NCI-H82 (cell line): ENCODE results near the gene LEMD1.
"Not testable (repeated sequence)": the region's sequence is repeated elsewhere in the genome, so short reads cannot be mapped to it uniquely, and the experiment has no call there.

Experiments used
- DNase-seq: peaks from one replicate; lab custom pipeline; 2025; lab: John Stamatoyannopoulos, UW

The LEMD1 gene

DNA sequence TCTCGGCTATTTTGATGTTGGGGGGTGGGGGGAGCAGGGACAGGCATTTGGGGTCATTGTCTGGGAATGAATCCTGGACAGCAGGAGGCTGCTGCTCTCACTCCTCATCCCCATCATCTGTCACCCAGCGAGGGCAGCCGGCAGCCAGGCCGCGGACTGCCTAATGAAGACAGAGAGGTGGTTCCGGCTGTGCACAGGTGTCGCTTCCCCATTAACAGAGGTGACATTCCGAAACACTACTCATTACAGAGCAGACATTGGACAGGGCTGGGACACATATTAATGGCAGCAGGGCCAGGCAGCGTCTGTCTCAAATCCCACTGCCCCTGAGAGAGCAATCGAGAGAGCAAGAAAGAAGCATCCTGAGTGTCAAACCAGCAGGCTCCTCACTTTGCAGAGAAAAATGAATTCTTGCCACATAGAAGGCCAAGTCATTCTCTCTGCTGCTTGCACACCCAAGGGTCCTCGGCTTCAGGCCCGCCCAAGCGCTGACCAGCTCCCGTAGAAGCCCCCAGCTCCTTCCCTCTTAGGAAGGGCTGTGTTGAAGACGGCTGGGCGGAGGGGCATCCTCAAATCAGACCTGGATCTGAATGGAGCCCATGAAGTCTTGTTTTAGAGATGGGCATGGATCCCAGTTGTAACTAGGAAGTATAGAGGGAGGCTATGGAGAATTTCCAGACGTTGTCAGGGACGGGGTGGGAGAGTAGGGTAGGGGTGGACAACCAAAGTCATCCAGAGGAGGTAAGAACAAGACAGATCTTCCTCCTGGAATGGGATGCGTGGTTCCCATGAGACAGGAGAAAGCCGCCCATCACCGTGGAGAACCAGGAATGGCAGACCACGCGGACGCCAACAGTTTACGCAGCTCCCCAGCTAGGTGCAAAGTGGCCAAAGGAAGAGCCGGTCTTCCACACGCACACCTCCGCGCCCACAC is 8.2 kb upstream of the LEMD1 start:
- DNase-seq: peak; percentile 39

DNA sequence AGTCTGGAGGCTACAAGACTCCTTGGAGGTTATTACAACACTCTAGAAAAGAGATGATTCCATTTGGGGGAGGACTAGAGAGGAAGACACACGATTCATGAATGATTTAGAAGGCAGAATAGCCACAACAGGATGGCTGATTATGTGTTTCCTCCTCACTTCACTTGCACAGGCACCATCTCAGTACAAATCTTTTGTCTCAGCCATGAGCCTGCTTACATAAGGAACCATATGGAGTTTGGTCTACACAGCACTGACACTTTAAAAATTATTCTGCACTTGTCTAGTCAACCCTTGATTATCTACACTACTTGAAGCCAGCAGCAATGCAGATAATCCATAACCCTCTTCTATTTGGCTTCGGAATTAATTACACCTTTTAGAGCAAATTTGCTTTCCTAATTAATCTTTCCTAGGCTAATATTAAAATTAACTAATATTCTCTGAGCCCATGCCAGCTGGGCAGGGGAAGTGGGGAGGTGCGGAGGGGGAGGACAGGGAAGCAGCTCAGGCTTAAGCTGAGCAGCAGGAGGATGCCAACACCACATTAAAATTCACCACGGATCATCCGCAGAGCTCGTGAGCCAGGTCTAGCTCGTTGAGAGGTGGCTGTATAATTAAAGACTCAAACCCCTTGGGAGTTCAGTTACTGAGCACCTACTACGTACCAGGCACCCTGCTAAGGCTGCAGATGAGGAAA is 3.2 kb upstream of the LEMD1 start:
- DNase-seq: peak; percentile 84

DNA sequence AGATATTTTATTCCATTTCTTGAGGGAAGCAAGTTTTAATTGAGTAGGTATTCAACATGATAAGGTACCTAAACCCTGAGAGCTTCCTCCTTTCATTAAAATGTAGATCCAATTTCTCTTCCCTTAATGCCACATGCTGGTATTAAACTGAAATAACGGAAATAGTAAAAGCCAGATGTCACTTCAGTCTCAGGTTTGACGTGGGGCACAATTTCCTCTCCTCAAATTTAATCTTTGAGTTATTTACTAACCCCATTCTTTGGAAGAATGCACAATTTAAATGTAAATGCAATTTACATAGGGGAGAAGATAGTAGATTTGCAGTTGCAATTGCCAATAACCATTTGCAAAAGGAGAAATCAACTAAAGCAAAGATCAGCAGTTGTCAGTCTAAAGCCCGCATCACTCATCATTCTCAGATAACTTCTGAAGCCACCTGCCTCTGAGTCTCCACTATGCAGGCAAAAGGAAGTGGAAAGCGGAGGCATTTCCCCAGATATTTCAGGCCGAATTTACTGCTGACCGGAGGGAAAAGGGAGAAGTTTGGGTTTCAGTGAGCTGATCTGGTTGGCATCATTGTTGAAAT is 2.1 kb upstream of the LEMD1 start:
- no peak for DNase-seq

DNA sequence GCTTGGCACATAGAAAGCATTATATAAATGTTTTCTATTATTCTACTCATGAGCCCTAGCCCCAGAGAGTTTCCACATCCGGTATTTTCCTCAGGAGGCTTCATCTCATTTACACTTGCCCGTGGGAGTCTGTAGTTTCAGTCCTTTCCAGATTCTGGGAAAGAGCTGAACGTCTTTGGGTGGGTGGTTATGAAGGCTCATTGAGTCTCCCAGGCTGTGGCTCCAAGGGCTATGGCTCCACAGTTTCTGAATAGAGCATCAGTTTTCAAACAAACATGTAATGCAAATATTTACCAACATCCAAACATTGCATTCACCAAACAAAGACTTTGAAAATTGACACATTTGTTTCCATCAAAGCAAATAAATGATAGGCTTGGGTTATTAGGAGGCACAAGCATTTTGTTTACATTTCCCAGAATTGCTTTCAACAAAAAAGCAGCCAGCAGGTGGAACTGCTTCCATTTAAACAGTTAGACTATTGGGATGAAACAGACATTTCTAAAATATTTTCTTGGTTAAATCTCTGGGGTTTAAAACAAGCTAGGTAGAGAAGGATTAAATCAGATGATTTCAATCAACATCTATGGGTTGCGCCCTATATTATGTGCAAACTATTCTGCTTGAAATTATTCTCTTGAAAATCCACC is 1.3 kb upstream of the LEMD1 start:
- DNase-seq: no peak

DNA sequence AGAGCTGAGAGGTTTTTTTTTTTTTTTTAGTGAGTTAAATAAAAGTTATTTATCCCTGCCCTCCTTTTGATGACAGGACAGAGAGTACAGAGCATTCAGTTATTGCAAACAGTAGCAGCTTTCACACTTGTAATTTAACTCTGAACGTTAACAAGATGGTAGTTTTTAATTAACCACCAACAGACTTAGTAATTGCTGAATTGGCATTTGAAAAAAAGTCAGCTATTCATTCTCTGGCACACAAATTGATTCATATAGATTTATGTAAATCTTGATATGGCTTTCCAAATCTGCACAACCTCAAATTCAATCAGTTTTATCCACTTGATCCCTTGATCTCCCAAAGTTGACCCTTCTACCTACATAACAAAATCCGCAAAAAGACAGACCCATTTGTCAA is 918 bp downstream of the LEMD1 start:
- no peak for DNase-seq

DNA sequence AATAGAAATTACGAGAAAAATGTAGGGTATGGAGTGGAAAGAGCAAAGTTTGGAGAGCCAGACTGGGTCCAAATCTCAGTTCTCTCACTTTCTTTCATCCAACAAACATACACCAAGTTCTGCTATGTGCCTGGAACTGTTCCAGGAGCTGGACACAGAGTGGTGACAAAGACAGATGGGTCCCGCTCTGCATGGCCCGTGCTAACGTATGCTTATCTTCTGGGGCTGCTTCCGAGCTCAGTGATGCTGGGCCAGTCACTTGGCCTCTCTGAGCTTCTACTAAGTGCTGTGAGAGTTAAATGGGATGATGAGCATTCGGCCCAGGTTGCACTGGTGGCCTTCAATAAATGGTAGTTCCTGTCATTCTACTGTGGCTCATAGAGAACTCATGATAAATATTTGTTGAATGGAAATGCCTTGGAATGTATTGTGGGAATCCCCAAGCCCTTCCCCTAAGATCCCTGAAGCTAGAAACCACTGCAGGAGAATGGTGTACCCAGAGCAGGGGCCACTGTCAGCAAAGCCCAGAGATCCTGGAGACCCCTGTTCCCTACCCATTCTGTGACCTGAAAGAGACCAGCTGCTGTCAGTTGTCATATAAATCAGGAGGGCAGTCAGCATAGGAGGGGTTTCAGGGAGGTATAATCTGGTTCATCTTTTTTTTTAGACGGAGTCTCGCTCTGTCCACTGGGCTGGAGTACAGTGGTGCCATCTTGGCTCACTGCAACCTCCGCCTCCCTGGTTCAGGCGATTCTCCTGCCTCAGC is 3.8 kb downstream of the LEMD1 start:
- peak; percentile 35 for DNase-seq

DNA sequence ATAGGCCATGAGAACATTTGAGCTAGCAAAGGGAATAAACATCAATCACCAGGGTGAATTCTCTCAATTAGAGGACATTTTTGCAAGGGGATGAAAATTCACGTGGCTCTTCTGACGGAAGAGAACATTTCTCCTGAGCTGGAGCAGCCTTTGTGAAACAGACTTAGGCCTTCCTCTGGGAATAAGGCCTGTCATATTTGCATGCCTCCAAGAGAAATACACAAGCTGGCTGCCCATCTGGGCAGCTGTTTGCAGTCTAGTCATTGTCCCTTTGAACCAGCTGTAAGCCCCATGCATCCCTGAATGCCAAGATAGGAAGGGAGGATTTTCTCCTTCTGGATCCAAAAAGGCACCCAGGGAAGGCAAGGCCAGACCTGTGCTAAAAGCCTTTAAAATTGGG is 5.5 kb downstream of the LEMD1 start:
- DNase-seq: peak; percentile 49

DNA sequence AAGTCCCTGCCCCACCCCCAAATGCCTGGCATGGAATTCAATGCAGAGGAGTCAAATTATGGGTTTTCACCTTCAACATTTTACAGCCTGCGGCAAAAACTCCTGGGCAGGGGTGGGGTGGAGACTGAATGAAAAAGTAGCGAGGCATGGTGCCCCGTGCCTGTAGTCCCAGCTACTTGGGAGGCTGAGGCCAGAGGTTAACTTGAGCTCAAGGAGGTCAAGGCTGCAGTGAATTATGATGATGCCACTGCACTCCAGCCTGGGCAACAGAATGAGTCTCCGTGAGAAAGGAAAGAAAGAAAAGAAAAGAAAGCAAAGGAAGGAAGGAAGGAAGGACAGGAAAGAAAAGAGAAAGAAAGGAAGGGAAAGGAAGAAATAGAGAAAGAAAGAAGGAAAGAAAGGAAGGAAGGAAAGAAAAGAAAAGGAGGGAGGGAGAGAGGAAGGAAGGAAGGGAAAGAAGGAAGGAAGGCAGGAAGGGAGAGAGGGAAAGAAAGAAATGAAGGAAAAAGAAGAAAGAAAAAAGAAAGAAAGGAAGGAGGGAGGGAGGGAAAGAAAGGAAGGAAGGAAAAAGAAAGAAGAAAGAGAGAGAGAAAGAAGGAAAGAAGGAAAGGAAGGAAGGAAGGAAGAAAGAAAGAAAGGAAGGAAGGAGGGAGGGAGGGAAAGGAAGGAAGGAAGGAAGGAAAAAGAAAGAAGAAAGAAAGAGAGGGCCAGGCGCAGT is 11.1 kb downstream of the LEMD1 start:
- DNase-seq: no peak

DNA sequence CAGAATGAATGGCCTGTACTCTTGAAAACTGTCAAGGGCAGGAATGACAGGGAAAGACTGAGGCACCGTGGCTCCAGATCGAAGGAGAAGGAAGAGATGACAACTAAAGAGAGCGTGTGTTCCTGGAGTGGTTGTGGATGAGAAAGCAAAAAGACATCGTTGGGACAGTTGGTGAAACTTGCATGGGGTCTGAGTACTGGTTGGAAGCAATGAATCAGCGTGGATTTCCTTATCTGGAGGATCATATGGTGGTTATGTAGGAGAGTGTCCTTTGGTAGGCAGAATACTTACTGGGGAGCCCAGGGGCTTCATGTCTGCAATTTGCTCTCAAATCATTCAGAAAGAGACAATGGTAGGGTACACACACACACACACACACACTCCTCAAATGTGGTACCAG is 13.9 kb downstream of the LEMD1 start:
- DNase-seq: no peak

DNA sequence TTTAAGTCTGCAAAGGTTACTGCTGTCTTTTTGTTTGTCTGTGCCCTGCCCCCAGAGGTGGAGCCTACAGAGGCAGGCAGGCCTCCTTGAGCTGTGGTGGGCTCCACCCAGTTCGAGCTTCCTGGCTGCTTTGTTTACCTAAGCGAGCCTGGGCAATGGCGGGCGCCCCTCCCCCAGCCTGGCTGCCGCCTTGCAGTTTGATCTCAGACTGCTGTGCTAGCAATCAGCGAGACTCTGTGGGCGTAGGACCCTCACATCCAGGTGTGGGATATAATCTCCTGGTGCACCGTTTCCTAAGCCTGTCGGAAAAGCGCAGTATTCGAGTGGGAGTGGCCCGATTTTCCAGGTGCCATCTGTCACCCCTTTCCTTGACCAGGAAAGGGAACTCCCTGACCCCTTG is 15.6 kb downstream of the LEMD1 start:
- DNase-seq: not testable (repeated sequence)

DNA sequence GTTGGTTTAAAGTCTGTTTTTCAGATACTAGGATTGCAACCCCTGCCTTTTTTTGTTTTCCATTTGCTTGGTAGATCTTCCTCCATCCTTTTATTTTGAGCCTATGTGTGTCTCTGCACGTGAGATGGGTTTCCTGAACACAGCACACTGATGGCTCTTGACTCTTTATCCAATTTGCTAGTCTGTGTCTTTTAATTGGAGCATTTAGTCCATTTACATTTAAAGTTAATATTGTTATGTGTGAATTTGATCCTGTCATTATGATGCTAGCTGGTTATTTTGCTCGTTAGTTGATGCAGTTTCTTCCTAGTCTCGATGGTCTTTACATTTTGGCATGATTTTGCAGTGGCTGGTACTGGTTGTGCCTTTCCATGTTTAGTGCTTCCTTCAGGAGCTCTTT is 17.4 kb downstream of the LEMD1 start:
- not testable (repeated sequence) for DNase-seq

DNA sequence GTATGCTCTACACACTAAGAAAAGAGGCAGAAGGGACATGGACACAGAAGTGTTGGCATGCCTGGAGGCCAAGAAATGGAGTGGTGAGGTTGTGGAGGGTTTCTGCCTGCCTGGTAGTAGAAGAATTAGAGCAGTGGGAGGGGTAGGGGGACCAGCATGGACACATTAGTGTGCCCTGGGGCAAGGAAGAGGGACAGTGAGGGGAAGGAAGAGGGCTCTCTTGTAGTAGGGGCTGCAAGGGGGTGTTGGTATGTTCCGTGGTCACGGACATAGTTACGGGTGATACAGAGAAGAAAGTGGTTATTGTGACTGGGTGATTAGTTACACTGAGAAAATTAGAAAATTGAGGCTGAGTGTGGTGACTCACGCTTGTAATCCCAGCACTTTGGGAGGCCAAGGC is 23.3 kb downstream of the LEMD1 start:
- no peak for DNase-seq

DNA sequence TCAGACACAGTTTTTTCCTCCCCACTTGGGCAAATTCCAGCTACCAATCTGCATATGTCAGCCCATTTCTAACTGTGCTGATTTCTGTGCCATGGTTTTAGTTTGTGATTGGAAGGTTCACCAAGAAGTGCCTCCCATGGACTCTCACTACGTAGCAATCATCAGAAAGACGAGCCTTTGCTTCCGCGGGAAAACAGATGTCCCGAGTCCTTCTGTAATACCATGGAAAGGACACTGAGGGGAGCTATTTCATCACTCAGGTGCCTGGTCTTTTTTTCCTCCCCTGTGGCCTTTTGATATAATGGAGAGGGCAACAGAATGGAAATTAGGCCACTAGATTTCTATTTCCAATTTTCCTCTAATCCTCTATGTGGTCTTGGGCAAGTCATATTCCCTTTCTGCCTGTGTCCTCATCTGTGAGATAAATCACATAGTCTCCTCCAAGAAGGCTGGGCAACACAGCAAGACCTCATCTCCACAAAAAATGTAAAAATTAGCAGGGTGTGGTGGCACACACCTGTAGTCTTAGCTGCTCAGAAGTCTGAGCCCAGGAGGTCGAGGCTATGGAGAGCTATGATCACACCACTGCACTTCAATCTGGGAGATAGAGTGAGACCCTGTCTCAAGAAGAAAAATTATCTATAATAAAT is 24.8 kb downstream of the LEMD1 start:
- peak; percentile 96 for DNase-seq

DNA sequence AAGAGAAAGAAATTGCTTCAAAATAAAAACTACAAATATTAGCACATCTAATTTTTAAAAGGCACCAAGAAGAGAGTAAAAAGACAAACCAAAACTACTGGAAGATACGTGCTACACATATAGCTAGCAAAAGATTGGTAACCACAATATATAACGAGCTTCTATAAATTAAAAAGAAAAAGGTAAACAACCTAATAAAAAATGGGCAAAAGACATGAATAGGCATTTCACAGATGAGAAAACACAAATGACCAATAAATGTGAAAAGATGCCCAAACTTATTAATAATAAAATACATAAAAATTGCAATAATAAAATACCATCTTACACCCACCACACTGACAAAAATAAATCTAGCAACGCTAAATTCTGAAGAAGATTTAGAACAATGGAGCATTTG is 26.2 kb downstream of the LEMD1 start:
- DNase-seq: no peak

DNA sequence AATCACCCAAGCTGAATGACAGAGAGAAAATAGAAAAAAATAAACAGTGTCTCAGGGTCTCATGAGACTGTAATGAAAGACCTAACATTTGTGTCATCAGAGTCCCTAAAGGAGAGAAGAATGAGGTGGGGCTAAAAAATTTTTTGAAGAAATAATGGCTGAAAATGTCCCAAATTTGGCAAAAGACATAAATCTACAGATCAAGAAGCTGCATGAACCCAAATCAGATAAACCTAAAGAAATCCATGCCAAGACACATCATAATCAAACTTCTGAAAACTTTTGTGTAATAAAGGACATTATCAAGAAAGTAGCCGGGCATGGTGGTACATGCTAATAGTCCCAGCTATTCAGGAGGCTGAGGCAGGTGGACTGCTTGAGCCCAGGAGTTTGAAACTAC is 29.2 kb downstream of the LEMD1 start:
- no peak for DNase-seq

DNA sequence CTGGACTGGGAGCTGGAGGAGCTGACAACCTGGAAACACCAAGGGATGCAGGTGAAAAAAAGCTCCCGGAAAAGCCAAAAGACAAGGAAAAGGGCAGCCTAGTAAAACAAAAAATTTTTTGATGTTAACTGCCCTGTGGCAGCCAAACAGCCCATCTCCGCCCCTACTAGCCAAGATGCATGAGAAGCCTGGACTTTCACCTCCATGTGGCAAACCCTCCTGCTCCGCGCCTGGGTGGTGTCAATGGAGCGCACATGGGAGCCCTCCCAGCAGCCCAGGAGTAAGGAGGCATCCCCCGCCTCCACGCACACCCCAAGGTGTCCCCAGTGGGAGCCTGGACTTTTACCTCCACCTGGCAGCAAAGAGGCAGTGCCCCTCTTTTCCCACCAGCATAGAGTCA is 30.5 kb downstream of the LEMD1 start:
- DNase-seq: no peak

DNA sequence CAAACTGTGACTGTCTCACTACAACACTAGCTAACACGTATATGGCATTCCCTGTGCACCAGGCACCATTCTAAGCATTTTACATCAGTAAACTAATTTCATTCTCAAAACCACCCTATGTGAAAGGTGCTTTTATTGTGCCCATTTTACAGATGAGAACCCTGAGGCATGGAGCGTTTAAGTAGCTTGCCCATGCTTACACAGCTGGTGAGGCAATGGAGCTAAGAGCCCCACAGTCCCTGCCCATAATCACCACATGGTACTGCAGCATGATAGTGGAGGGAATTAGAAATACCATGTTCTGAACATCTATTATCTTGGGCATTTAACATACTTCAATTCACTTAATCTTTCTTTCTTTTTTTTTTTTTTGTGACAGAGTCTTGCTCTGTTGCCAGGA is 34.0 kb downstream of the LEMD1 start:
- DNase-seq: no peak

DNA sequence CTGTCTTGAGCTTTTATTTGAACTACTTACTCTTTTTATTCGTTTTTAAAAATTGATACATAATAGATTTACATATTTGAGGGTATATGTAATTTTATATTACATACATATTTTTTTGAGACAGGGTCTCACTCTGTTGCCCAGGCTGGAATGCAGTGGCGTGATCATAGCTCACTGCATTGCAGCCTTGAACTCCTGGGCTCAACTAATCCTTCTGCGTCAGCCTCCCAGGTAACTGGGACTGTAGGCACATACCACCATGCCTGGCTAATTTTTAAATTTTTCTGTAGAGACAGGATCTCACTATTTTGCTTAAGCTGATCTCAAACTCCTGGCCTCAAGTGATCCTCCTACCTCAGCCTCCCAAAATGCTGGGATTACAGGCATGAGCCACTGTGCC is 38.9 kb downstream of the LEMD1 start:
- DNase-seq: not testable (repeated sequence)

DNA sequence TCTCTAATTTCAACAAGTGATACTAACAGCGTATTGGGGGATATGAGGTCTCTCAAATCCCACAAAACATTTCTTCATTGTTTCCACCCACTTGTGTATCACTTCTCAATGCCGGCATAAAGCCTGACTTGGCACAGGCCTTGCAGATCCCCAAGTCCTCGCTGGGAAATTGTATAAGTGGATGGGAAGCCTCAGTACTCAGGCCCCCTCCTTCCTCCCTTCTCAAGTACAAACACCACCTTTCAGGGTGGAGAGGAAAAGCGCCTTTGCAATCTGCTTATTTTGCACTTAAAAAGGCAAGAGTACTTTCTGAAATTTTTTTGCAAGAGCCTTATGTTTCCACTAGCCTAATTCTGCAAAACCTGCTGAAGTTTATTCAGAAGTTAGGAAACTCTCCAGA is 39.3 kb downstream of the LEMD1 start:
- no peak for DNase-seq

DNA sequence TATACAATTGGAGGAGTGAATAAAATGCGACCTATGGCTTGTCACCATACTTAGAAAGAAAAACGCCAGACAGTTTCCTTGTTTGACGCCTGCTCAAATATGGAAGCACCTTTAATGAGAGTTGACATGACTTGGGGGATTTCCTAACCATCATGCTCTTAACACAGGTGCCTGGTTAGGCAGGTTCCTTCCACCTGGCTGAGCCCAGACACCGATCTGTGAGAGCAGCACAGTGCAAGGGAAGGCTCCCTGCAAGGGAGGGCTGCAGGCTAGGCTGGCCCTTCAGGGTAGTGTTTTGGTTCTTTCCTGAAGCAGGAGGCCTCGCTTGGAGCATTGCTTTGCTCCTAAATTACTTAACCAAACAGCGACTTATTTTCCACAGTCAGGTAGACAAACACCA is 40.6 kb downstream of the LEMD1 start:
- DNase-seq: no peak

DNA sequence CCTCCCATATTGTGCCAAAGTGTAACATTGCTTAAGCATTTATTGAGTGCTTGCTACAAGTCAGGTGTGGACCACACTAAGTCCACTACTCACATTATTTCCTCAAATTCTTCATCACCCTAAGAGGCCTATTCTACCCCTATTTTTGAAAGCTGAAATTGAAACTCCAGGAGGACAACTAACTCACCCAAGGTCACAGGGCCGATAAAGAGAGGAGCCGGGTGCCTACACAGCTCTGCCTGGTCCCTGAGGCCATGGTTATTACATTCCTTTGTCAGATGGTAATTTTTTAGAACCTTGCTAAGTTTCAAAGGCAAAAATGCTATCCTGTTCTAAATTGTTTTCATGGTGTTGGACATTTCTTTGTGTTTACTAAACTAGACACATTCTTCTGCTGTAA is 41.0 kb downstream of the LEMD1 start:
- DNase-seq: no peak
